ENCODE results near the gene GRPEL2.

GRCh38 chr5:149389552-149390495 lies 44.5 kb downstream of the GRPEL2 start:
- TF ChIP-seq EZH2 (IDR thresholded peaks at IDR 0.05) = no peak
- no peak for TF ChIP-seq ZNF274 (IDR thresholded peaks at IDR 0.05; ENCODE audit: low read depth, low read length)
- no peak for TF ChIP-seq CTCF (IDR thresholded peaks at IDR 0.05 in 2 of 3, conservative IDR thresholded peaks at IDR 0.05 in 1 of 3; ENCODE audit: borderline replicate concordance in 1 of 3, insufficient read depth in 1 of 3, low read depth in 2 of 3, low read length in 2 of 3)
- TF ChIP-seq POLR2A (IDR thresholded peaks at IDR 0.05; ENCODE audit: borderline replicate concordance, extremely low read depth, insufficient read depth, insufficient read length) = no peak
- no peak for TF ChIP-seq SIN3A (IDR thresholded peaks at IDR 0.05; ENCODE audit: low read depth)
- TF ChIP-seq EZH2phosphoT487 (IDR thresholded peaks at IDR 0.05; ENCODE audit: borderline replicate concordance) = no peak
- no peak for TF ChIP-seq CEBPB (IDR thresholded peaks at IDR 0.05; ENCODE audit: low read depth)
- no peak for TF ChIP-seq REST (IDR thresholded peaks at IDR 0.05; ENCODE audit: low read depth)
- no peak for TF ChIP-seq TCF7L2 (IDR thresholded peaks at IDR 0.05; ENCODE audit: borderline replicate concordance, extremely low read depth, insufficient read depth, insufficient read length)
- TF ChIP-seq EGR1 (IDR thresholded peaks at IDR 0.05; ENCODE audit: low read depth) = no peak
- TF ChIP-seq ZFX (IDR thresholded peaks at IDR 0.05) = no peak
- TF ChIP-seq ATF3 (IDR thresholded peaks at IDR 0.05) = no peak
- no peak for TF ChIP-seq POLR2AphosphoS5 (IDR thresholded peaks at IDR 0.05; ENCODE audit: low read depth, low read length)
- no peak for TF ChIP-seq YY1 (IDR thresholded peaks at IDR 0.05; ENCODE audit: extremely low read depth, insufficient replicate concordance, low read depth, low read length)
